HG03520 (cell line): ENCODE data around the gene GRK3.
"Not testable (repeated sequence)": the region's sequence is repeated elsewhere in the genome, so short reads cannot be mapped to it uniquely, and the experiment has no call there.

ENCODE experiments used
- ATAC-seq: cut with Tn5 transposase; IDR thresholded peaks from one replicate; pipeline ENCODE4 v1.9.1; 2021; ENCODE audit warnings: mild to moderate bottlenecking, moderate library complexity; ENCODE audit not compliant: unreplicated experiment

GRK3 gene

DNA sequence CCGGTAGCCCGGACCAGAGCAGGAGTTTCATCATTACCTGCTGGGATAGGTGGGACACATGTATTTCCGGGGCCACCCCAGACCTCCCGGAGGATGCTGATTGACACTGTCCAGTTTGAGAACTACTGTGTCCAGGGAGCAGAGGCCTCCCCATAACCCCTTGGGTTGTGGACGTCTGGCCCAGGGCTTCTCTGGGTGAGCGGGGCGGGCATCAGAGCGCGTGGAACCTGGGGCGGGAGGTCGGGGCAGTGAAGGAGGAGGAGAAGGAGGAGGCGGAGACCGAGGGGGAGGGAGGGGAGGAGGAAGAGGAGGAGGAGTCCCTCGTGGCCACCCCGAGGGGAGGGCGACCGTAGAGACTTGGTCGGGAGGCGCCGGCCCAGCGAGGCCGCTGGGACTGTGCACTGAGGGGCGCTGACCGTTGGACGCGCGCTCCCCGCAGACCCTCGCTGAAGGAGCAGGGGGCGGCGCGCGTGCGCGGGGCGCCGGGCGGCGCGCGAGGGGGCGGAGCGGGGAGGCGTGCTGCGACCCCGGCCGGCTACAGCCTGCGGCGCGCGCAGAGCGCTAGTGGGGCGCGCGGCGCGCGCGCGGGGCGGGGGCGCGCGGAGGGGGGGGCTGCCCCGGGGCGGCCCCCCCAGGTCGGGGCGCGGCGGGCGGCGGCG is at the start of gene GRK3:
Gene GRK3, plus strand, starts transcription at position 356 of the 659 bp plus-strand sequence. CDS start 366 bp downstream, outside the sequence.
- peak; percentile 34 for ATAC-seq

DNA sequence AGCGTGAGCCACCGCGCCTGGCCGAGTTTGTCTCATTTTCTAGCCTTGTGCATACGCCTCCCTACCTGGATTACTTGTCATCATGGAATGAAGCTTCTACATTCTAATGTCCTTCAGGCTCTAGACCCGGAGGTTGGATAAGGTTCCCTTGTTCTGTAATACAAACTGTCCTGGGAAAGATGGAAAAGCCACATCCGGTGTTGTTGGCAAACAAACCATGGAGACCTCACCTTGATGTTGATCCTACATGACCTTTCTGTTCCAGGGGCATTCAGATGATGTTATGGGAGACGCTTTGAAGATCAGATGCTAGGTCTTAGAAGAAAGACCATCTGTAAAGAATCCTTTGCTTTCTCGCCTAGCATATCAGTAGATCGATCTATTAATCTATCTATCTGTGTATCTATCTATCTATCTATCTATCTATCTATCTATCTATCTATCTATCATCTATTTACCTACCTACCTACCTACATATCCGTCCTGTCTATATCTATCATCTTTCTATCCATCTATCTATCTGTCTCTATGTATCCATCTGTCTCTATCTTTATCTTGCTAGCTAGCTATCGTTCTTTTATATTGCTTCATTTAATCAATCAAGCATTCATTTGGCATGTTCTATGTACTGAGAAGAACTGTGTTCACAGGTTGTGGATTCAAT is 46.3 kb upstream of the GRK3 start:
- no peak for ATAC-seq

DNA sequence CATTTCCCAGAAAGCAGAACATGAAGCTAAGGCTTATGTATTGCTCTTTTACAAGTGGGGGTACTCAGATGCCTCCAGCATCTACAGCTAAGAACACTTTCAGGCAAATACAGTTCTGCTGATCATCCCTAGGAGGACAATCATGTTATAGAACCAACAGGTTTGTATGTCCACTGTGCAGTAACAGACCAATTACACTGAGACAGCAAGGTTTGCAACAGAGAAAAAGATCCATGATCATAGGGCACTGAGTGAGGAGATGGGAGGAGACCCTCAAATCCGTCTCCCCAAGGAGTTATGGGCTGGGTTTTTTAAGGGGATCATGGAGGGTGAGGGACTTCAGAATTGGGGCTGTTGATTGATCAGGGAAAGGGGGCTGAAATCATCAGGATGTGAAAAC is 39.1 kb upstream of the GRK3 start:
- ATAC-seq = no peak

DNA sequence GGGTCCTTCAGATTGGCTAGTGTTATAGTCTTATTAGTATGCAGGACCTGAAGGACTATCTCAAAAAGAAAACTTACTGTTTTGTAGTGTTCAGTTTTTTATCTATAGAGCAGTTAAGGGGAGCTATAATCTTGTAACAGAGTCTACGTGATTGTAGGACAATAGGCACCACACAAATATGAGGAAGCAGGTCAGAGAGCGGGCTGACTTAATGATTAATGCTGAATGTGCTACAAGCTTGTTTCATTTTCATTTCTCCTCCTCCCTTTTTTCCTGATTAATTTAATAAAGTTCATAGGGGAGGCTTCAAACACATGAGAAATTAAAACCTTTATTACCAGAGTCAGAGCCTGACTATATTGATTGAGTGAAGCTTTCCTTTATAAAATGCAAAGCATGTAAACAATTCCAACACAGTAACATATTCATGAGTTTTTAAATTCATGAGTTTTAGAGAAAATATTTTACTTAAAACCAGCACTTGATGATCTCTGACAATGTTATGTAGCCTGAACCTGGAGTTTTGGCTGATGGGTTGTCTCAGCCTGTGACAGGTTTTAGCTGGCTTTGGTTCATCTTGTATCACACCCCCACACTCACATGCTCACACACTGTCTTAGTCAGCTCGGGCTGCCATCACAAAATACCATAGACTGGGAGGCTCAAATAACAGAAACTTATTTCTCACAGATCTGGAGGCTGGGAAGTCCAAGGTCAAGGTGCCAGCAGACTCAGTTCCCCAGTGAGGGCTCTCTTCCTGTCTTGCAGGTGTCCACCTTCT is 38.5 kb upstream of the GRK3 start:
- ATAC-seq = not testable (repeated sequence)

DNA sequence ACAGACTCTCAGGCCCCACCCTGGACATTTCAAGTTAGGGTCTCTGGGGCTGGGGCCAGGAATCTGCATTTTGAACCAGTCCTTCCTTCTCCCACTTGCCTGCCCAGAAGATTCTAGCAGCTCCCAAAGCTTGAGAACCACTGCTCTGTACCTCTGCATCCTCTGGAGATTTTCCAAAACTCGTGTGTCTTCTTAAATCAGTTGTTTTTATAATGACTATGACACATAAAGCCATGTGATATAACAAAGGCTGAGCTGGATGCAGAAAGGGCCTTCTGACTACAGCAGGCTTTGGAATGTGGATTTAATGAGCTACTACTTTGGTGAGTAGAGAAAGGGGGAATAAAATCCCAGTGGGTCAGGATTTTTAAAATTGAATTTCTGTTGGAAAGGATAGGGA is 37.5 kb upstream of the GRK3 start:
- ATAC-seq = not testable (repeated sequence)

DNA sequence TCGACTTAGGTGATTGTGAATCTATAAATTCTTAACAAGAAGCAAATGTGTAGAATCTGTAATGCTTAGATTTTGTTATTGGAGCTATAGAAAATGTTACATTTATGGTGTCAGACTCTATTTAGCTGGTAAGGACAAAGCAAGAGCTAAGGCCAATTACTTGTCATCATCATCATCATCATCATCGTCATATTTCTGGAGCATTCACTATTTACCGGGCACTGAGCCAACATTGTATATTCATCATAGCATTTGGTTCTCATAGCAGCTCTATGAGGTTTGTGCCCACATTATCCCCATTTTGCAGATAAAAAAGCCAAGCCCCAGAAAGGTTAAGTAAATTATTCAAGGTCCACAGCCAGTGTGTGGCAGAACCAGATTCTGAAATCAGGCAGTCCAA is 36.4 kb upstream of the GRK3 start:
- not testable (repeated sequence) for ATAC-seq

DNA sequence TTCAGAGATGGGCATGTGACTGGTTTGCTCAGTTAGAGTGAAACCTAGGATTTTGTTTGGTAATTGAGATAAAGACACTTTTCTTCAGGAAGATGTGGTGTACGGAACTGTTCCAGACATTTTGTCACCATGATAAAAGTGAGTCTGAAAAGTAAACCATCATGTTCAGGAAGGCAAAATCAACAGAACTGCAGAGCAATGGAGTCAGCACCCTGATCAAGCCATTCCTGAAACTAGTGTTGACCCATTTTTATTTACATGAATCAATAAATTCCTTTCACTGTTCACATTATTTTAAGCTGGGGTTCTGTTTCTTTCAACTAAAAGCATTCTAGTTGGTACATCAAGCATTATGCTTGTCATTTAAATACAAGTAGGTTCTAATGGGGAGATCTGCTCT is 35.4 kb upstream of the GRK3 start:
- ATAC-seq = not testable (repeated sequence)

DNA sequence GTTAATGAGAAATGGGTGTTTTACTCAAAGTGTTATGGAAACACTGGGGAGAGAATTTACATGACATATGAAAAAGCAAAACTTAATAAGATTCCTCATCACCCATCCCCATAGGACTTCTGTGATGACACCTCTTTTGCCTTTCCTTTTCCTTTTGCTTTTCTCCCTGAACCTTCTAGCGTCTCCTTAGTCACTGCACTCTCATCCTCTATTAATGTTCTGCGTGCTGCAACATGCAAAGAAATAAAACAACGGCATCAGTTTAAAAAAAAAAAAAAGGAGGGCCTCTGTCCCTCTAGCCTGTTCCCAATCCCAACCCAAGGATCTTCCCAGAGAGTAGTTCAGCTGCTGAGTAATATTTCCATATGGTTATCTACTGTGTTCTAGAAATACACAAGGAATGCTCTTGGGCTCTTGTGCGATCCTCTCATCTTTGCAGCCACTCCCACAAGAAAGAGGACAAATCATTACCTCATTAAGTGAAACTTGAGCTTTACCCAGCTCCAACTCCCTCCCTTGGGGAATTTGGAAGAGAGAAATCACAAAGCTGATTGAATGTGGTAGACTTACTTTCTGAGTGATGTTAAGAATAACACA is 34.8 kb upstream of the GRK3 start:
- not testable (repeated sequence) for ATAC-seq

DNA sequence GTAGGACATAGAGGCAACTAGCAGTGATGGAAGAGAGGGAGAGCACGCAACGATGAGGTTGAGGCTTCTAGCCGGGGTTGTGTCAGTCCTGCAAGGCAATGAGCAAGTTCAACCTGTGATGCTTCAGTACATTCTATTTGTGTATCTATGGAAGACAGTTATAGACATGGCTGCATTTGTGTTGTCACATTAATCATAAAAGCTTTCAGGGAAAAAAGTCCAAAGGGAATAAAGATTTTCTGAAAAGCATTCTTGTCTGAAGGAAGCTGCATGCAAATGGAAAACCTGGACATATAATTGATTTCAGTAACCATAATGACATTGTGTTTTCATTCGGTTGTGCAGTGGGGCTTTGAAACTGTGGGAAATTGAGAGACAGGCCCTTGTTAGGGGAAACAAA is 32.8 kb upstream of the GRK3 start:
- not testable (repeated sequence) for ATAC-seq

DNA sequence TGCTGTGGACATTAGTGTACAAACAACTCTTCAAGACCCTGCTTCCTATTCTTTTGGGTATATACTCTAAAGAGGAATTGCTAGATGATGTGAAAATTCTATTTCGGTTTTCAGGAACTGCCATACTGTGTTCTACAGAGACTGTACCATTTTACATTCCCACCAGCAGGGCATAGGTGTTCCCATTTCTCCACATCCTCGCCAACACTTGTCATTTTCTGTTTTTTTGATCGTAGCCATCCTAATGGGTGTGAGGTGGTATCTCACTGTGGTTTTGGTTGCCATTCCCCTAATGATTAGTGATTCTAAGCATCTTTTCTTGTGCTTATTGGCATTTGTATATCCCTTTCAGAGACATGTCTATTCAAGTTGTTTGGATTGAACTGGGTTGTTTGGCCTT is 29.8 kb upstream of the GRK3 start:
- ATAC-seq = no peak

DNA sequence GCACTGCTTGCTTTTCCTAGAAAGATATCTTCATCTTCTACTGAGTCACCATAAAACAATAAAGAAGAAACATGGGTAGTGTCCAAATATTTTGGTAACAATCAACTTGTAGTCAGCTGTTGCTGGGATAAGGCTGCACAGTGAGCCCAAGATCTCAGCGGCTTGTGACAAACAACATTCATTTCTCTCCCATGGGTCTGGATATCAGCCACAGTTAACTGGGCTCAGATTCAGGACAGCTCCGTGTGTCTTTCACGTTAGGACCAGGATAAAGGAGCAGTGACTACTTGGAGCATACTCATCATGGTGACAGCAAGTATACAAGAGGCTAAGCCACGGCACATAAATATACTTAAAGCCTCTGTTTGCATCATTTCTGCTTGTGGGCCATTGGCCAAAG is 27.9 kb upstream of the GRK3 start:
- ATAC-seq = no peak

DNA sequence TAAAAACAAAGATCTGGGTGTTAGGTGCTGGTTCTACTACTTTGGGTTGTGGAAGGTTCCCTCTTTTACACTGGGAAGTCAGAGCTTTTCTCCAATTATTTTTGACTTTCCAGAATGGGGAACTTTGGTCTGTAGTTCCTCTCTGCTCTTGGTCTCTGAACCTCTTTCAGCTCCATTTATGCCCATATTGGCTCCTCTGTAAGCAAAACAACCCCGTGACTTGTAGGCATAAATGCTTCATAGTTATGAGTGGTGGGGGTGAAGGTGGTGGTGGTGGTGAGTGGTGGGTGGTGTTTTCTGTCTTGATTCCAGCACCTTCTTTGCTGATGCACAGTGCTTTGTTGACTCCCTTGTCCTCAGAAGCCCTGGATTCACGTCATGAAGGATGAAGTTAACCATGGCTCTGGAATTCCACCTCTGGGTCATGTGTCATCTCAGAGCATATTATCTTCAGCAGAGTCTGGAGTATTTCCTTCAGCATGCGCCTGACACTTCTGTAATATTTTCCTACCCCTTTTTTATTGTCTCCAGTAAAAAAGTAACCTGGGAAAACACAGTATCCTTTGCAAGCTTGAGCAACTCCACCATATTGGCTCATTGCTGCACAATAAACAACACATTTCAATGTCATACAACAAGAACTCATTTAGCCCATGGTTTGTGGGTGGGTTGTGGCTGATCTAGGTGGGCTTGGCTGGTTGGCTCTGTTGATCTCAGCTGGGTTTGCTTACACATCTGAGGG is 24.1 kb upstream of the GRK3 start:
- no peak for ATAC-seq

DNA sequence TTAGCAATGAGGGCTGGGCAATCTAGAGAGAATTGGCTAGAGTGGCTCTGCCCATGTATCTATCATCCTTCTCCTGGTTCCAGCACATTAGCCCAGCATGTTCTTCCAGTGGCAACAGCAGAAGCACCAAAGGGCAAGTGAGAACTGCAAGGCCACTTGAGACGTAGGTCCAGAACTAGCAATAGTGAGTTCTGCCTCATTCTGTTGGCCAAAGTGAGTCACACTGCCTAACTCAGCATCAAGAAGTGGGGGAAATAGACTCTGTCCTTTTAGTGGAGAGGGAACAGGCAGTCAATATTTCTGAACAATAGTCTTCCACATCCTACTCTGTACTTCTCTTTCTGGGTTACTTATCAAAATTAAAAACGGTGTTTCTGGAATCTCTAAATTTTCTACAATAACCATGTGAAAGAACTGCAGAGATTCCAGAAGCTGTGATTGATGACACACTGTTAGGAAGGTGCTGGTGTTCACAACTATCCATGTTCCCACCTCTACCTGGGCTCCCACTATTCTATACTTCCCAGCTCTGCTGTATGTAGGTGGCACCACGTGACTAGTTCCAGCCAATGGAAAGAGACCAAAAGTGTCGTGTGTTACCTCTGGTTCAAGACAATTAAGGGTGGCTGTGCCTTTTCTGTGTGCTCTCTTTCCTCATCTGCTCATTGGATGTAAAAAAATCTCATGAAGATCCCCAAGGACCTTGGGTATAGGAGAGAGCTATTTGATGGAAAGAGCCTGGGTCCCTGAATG is 23.4 kb upstream of the GRK3 start:
- no peak for ATAC-seq

DNA sequence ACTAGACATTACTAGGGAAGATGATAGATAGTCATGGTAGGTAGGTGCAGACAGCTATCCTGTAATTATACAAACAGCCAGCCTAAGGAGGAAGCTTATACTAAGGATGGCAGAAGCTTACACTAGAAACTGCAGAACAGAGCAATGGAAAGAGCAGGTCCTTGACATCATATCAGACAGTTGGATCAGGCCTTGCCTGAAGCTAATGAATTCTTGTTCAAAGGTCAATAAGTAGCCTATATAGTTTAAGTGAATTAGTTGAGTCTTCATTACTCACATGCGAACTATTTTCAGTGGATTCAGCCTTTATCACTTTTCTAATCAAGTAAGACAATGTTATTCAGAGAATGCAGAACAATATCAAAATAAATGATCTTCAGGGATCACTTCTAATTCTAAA is 22.3 kb upstream of the GRK3 start:
- ATAC-seq = no peak

DNA sequence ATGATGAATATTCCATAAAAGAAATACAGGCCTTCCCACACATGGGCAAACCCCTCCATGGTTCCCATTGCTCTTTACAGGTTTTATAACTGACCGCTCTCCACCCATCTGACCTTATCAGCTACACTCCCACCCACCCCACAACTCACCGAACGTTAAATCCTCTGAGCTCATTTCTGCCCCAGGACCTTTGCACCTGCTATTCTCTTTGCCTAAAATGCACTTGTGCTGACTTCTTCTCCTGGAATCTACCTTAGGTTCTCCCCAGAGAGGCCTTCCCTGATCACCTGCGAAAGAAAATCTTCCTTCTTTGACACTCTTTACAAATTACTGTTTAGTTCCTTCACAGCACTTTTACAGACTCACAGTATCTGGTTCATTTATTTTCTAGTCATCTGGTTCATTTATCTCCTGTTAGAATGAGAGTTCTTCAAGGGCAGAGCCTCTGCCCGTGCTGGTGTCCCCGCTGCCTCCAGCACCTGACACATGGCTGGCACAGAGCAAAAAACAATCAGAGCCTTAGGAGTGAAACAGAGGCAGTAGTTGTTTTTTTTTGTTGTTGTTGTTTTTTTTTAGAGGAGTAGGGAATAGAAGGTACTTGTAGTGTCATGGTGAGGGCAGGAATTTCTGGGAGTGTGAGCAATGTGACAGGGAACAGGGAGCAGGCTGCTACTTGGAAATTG is 21.6 kb upstream of the GRK3 start:
- ATAC-seq = no peak

DNA sequence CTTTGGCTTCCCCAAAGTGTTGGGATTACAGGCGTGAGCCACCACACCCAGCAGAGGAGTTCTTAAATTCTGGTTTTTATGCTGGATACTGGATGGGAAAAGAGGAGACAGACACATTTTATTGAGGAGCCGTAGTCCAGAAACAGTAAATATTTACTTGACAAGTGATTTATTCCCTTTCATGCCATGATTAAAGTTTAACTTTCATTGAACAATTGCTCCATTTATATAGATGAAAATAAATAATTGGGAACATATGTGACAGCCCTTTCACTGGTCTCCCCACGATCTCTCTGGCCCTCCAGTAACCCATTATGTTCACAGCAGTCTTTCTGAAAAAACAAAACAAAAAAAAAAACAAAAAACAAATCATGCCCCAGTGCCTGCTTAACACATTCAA is 19.3 kb upstream of the GRK3 start:
- ATAC-seq = no peak

DNA sequence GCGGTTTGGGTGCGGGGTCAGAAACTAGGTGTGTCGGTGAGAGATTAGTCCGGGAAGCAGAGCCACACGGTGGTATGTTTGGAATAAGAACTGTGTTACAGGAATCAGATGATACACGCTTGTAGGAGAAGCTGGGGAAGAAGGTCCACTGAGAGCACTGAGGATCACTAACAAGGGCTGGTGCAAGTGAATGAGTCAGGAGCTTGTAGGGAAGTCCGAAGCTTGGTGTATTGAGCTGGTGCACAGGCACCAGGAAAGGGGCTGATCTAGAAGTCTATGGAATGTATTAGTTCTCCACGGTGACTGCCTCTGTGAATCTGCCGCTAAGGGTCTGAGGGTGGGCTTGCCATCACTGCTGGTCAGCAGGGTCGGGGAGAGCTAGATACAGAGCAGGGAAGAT is 18.8 kb upstream of the GRK3 start:
- no peak for ATAC-seq

DNA sequence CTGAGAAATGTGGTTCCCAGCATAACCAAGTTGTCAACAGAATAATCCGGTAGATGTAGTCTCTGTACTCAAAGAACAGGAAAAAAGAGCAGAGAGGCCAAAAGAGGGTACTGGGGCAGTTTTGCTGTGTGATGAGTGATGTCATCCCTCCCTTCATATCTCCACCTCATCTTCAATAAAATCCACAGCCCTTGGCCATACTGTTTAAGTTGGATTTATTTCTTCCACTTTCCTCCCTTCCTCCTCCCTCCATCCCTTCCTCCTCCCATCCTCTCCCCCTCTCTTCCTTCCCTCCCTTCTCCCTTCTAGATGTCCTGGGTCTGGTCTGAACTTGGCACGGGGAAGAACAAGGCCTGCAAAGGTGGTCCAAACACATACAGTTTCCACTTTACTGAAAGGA is 18.2 kb upstream of the GRK3 start:
- no peak for ATAC-seq

DNA sequence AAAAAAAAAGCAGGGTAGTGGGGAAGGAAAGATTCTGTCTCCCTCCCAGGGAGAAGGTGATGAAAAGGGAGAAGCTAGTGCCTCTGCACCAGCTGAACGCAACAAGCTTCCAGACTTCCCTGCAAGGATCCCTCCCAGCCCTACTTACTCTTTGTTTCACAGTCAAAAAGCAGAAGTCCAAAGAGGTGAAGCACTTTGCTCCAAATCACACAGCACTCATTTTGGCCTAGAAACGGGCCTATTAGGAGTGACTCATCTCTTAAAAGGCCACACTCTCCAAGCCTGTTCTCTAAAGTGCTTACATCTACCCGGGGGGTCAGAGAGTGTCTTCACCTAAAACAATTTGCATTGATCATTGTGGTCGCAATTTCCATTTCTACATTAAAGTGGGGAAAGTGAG is 17.7 kb upstream of the GRK3 start:
- ATAC-seq = no peak
